ENCODE data around the gene RANBP2.
"Not testable (repeated sequence)": the region's sequence is repeated elsewhere in the genome, so short reads cannot be mapped to it uniquely, and the experiment has no call there.

Gene RANBP2

DNA sequence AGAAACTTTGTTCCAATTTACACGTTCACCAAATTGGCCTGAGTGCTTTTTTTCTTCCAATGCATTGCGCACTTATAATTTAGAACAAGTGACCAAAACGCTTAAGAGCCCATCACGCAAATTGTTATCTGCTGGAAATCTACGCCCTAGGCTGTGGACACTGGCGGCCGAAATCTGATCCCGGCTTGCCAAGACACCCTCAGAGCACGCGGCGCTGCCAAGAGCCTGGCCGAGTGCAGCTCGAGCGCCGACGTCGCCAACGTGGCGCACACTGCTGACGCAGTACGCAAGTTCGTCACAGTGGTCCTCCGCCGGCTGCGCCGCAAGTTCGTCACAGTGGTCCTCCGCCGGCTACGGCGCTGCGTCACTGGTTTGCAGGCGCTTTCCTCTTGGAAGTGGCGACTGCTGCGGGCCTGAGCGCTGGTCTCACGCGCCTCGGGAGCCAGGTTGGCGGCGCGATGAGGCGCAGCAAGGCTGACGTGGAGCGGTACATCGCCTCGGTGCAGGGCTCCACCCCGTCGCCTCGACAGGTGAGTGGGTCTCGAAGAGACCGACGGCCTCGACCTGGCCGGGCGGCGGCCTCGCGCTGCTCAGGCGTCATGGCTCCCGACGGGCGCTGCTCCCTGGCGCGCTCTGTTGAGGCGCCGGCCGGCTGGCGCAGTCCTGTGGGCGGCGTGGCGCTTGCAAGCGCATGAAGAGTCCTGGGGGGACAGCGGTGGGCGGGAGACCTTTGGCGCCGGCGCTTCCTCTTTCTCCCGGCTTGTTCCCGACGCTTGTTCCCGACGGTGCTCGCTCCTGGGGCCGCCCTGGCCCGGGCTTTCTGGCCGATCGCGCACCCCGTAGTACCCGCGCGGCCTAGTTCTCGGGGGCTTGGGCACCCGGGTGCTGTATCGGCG is at the start of gene RANBP2:
Gene RANBP2 (plus strand): TSS at position 334 of the 896 bp plus-strand sequence. CDS start 125 bp downstream, at position 459.
- H3K9me3 Mint-ChIP-seq: no peaks in the 10 kb centered on the region
- no peaks in the 10 kb centered on the region for H3K27me3 Mint-ChIP-seq
- H3K27ac Mint-ChIP-seq: peak within 1 kb of the TSS; percentile 99
- peak within 1 kb of the TSS; percentile 98 for H3K4me3 Mint-ChIP-seq
- peaks cover 2% of the 10 kb centered on the region for H3K36me3 Mint-ChIP-seq
- peaks cover 32% of the 10 kb centered on the region for H3K4me1 Mint-ChIP-seq

DNA sequence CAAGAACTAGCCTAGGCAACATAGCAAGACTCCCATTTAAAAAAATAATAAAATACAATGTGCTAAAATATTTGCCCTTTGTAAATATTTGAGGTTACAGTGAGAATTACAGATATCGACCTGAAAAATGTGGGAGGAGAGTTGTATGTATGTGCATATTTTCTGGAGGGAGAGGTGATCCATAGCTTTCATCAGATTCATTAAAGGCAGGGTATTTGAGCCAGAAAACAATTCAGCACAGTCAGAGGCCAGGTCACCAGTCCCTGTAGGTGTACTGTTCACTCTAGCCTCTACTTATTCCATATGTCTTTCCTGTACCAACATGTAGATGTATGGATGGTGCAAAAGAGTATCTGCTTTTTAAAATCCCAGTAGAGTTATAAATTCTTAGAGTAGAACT is 49.0 kb upstream of the RANBP2 start:
- H3K27ac Mint-ChIP-seq, H3K27me3 Mint-ChIP-seq, H3K4me3 Mint-ChIP-seq, H3K36me3 Mint-ChIP-seq, H3K4me1 Mint-ChIP-seq, H3K9me3 Mint-ChIP-seq: not testable (repeated sequence)

DNA sequence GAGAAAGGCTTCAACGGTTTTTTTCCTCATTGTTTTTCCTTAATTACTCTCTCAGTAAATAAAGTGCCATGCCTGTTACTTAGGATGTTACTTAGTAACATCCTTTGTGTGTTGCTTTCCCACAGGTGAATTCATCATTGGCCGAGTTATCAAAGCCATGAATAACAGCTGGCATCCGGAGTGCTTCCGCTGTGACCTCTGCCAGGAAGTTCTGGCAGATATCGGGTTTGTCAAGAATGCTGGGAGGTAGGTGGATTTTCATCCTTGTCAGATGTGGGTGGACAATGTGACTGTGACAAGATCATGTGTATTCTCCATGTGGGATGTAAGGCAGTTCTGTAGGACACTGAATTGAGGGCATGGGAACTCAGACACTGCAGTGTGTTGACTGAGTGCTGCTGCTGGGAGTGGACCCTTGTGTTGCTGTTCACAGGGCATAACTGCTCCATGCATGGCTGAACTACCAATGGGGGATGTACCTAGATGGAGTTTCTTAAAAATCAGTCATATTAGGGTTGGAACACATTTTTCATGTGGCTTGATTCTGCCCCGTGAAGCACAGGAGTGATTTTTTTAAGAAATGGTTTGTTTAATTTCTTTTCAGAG is 47.0 kb upstream of the RANBP2 start:
- H3K27ac Mint-ChIP-seq, H3K36me3 Mint-ChIP-seq, H3K4me1 Mint-ChIP-seq, H3K9me3 Mint-ChIP-seq, H3K27me3 Mint-ChIP-seq, H3K4me3 Mint-ChIP-seq: not testable (repeated sequence)

DNA sequence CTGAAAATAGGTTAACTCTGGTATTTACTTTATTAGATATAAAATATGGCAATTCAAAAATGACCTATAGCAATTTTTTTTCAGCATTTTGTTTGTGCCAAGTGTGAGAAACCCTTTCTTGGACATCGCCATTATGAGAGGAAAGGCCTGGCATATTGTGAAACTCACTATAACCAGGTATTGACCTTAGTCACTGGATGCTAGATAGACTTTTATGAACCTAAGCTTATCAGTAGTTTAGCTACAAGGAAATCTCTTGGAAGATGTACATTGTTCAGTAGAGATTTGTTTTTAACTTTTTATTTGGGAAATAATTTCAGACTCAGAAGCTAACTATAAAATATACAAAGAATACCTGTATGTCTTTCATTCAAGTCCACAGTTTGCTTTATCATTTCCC is 42.8 kb upstream of the RANBP2 start:
- not testable (repeated sequence) for H3K9me3 Mint-ChIP-seq, H3K4me1 Mint-ChIP-seq, H3K36me3 Mint-ChIP-seq, H3K27ac Mint-ChIP-seq, H3K27me3 Mint-ChIP-seq, H3K4me3 Mint-ChIP-seq

DNA sequence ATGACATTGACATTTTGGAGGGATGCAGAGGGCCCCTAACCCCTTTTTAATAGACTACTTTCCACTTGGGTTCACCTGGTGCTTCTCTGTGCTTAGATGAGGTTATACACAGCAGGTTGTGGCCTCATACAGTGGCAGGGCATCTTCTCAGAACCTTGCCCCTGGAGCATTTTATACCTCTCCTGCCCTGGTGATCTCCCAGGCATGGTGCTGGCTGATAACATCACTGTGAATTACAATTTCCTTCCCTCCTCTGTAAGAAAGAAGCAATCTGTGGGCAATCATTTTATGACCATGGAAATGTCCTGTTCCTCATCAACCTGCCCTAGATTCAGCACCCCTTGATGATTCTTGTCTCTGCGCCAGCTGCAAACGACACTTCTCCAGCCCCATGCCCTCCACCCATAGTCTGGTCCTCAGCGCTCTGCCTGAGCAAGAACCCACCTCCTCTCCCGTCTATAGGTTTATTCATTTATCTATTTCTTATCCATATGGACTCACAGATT is 42.0 kb upstream of the RANBP2 start:
- not testable (repeated sequence) for H3K4me1 Mint-ChIP-seq, H3K9me3 Mint-ChIP-seq, H3K27me3 Mint-ChIP-seq, H3K36me3 Mint-ChIP-seq, H3K4me3 Mint-ChIP-seq, H3K27ac Mint-ChIP-seq

DNA sequence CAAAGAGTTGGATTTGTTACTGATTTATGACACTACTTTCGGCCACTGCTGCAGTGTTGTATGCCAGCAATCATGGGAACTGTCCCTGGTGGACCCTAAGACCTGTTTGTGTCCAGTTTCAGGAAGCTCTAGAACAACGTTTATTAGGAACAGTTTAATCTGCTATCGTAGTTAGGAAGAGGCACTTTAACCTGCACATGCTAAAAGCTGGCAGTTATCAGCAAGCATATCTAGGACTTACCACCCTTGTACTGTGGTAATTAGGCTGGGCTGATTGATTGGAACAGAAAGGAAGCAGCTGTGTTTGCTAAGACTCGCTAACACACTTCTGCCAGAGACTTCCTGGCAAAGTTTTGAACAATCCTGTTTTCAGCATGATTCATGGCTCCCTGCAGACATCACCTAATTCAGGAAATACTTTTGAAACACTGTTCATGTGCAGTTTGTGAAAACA is 41.1 kb upstream of the RANBP2 start:
- H3K36me3 Mint-ChIP-seq, H3K4me1 Mint-ChIP-seq, H3K4me3 Mint-ChIP-seq, H3K27me3 Mint-ChIP-seq, H3K27ac Mint-ChIP-seq, H3K9me3 Mint-ChIP-seq: not testable (repeated sequence)

DNA sequence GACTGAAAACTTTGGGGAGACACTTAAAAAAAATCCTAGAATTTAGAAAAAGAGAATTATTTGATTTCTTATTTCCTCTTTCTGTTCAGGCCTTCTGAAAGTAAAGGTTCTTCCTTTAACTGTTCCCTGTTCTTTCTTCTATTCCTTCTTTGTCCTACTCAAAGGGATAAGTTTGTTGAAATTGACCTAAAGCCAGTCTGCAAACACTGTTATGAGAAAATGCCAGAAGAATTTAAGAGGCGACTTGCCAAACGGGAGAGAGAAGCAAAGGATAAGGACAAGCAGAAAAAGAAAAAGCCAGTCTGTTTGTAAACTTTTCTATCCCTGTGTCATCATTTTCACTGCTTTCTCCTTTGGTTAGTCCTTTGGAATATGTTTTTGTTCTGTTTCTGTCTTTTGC is 38.5 kb upstream of the RANBP2 start:
- peak overlapping the region; percentile 8 for H3K27ac Mint-ChIP-seq
- not testable (repeated sequence) for H3K4me3 Mint-ChIP-seq, H3K9me3 Mint-ChIP-seq, H3K4me1 Mint-ChIP-seq, H3K27me3 Mint-ChIP-seq, H3K36me3 Mint-ChIP-seq

DNA sequence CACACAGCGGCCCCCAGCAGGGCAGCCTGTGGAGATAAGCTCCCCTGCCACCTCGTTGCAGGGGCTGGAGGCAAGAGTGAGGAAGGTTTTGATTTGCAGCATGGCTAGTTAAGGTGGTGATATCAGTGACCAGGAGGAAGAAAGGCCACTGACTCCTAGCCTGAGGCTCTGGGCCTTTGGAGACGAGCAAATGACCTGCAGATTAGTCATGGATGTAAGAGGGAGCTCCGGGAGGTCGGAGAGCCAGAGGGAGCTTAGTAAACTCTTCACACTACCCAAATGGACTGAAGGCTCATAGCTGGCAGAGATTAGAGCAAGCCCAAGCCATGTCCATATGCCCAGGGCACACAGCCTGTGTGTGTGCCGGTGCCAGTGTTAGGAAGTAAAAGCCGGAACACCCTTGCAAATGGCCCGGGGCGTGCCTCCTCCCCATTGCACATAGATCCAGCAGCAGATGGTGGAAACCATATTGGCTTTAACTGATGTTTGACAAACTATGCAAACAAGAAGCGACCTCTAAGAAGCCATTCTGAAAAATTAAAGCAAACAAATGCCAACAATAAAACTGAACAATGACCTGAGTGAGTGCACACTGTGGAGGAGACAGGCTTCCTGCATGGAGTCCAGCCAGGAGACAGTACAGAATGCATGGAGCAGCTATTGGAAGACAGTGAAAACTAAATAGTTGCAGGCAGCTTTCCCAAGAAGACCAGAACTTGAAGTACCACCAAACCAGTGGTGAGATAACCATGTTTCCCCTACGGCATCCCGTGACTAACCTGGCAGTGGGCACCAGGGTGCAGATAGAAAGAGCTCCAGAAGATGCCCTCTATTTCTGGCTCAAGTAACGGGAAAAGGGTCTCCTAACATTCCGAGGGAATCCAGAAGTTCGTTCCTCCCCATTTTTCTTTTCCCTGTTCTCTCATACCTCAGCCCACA is 30.2 kb upstream of the RANBP2 start:
- H3K36me3 Mint-ChIP-seq, H3K27ac Mint-ChIP-seq, H3K27me3 Mint-ChIP-seq, H3K4me1 Mint-ChIP-seq, H3K9me3 Mint-ChIP-seq, H3K4me3 Mint-ChIP-seq: not testable (repeated sequence)

DNA sequence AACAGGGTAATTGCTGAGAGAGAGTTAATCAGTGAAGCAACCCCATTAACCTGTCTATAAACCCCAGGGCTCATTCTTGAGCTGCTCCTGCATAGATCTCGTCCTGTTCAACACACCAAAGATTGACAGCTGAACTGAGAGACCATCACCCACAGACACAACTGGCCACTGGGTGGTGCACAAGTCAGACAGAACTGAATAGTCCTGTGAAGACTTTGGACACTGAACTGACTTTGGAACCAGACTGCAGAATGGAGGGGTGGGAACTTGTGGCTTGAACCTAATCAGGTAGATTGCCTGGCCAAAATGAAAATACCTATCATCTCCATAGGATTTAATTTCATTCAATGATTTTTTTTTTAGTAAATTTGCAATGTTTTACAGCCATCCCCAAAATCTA is 29.3 kb upstream of the RANBP2 start:
- not testable (repeated sequence) for H3K4me3 Mint-ChIP-seq, H3K9me3 Mint-ChIP-seq, H3K36me3 Mint-ChIP-seq, H3K4me1 Mint-ChIP-seq, H3K27me3 Mint-ChIP-seq, H3K27ac Mint-ChIP-seq

DNA sequence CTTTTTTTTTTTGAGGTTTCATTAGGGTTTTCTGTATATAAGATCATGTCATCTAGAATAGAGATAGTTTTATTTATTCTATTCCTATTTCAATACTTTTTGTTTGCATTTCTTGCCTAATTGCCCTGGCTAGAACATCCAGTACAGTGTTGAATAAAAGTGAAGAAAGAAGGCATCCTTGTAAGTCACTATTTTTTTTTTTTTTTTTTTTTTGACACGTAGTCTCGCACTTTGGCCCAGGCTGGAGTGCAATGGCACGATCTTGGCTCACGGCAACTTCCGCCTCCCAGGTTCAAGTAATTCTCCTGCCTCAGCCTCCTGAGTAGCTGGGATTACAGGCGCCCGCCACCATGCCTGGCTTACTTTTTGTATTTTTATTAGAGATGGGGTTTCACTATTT is 27.8 kb upstream of the RANBP2 start:
- Mint-ChIP-seq H3K36me3 (no peaks in the 10 kb centered on the region), H3K27me3 (no peaks in the 10 kb centered on the region), H3K4me1 (no peaks in the 10 kb centered on the region), H3K4me3 (no peak overlapping the region), H3K27ac (no peak overlapping the region), H3K9me3 (no peaks in the 10 kb centered on the region)

DNA sequence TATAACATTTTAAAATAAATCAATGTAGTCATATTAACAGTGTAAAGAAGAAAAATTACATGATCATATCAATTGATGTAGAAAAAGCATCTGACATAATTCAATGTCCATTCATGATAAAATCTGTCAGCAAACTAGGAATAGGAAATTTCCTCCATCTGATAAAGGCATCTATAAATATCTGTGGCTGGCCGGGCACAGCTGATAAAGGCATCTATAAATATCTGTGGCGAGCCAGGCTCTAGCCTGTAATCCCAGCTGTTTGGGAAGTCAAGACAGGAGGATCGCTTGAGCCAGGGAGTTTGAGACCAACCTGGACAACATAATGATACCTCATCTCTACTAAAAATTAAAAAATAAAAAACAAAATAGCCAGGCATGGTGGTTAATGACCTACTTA is 18.1 kb upstream of the RANBP2 start:
- peaks cover 2% of the 10 kb centered on the region for H3K27me3 Mint-ChIP-seq
- no peaks in the 10 kb centered on the region for H3K9me3 Mint-ChIP-seq
- H3K4me3 Mint-ChIP-seq: no peak overlapping the region
- H3K4me1 Mint-ChIP-seq: no peaks in the 10 kb centered on the region
- no peak overlapping the region for H3K27ac Mint-ChIP-seq
- no peaks in the 10 kb centered on the region for H3K36me3 Mint-ChIP-seq

DNA sequence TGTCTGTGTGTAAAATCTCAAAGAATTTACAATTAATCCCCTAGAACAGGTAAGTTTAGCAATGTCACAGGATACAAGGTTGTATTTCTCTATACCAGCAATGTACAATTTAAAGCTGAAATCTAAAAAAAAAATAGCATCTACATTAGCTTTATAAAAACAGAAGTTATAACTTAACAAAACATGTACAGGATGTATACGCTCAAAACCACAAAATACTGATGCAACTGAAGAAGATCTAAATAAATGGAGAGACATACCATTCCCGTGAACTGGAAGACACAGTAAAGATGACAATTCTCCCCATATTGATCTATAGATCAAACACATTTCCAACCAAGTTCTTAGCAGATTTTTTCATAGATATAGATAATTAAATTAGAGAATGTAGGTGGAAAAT is 17.5 kb upstream of the RANBP2 start:
- Mint-ChIP-seq H3K9me3 (no peaks in the 10 kb centered on the region), H3K4me1 (no peaks in the 10 kb centered on the region), H3K4me3 (no peak overlapping the region), H3K27me3 (peaks cover 2% of the 10 kb centered on the region), H3K27ac (no peak overlapping the region), H3K36me3 (no peaks in the 10 kb centered on the region)

DNA sequence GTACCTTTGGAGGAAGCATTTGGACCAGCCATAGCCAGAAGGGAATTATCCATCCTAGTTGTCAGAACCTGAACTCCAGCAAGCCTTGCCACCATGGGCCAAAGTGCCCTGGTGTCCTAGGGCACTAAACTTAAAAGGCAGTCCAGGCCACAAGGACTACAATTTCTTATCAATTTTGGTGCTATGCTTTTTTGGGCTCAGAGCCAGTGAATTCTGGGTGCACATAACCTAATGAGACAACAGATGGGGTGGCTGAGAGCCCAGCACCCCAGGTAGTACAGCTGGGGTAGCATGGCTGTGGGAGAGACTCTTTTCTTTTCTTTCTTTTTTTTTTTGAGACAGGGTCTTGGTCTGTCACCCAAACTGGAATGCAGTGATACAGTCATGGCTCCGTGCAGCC is 14.4 kb upstream of the RANBP2 start:
- Mint-ChIP-seq H3K4me1 (no peaks in the 10 kb centered on the region), H3K4me3 (no peak overlapping the region), H3K9me3 (peaks cover 7% of the 10 kb centered on the region), H3K36me3 (peaks cover 2% of the 10 kb centered on the region), H3K27ac (no peak overlapping the region), H3K27me3 (no peaks in the 10 kb centered on the region)

DNA sequence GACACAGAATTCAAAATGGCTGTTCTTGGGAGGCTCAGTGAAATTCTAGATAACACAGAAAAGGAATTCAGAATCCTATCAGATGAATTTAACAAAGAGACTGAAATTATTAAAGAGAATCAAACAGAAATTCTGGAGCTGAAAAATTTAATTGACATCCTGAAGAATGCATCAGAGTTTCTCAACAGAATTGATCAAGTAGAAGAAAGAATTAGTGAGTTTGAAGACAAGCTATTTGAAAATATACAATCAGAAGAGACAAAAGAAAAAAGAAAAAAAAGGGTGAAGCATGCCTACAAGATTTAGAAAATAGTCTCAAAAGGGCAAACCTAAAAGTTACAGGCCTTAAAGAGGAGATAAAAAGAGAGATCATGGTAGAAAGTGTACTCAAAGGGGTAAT is 12.0 kb upstream of the RANBP2 start:
- Mint-ChIP-seq H3K36me3 (peaks cover 2% of the 10 kb centered on the region), H3K9me3 (peaks cover 7% of the 10 kb centered on the region), H3K27me3 (no peaks in the 10 kb centered on the region), H3K27ac (no peak overlapping the region), H3K4me3 (no peak overlapping the region), H3K4me1 (no peaks in the 10 kb centered on the region)

DNA sequence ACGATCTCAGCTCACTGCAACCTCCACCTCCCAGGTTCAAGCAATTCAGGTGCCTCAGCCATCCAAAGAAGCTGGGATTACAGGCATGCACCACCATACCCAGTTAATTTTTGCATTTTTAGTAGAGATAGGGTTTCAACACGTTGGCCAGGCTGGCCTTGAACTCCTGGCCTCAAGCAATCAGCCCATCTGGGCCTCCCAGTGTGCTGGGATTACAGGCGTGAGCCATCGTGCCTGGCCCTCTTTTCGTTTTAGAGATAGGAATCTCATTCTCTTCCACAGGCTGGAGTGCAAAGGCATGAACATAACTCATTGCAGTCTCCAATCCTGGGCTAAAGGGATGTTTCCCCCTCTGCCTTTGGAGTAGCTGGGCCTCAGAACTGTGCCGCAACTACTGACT is 2.3 kb upstream of the RANBP2 start:
- not testable (repeated sequence) for H3K27me3 Mint-ChIP-seq, H3K4me3 Mint-ChIP-seq, H3K27ac Mint-ChIP-seq, H3K9me3 Mint-ChIP-seq, H3K36me3 Mint-ChIP-seq
- H3K4me1 Mint-ChIP-seq: peaks cover 19% of the 10 kb centered on the region

DNA sequence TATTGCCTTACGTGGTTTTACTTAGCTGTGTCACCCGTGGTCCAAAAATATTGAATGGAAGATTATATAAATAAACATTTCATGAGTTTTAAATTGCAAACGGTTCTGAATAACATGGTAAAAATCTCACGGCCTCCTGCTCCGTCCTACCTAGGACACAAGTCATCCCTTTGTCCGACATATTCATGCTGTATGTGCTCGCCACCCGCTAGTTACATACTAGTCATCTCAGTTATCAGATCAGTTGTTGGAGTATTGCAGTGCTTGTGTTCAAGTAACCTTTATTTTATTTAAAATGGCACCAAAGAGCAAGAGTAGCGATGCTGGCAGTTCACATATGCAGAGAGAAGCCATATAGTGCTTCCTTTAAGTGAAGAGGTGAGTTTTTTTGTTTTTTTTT is 6.8 kb downstream of the RANBP2 start:
- H3K9me3 Mint-ChIP-seq: not testable (repeated sequence)

More for the DNA sequence above, 6.8 kb downstream of the RANBP2 start:
- not testable (repeated sequence) for H3K36me3 Mint-ChIP-seq, H3K27me3 Mint-ChIP-seq
- Mint-ChIP-seq H3K4me1 (peaks cover 55% of the 10 kb centered on the region), H3K4me3 (peak overlapping the region; percentile 30), H3K27ac (peak overlapping the region; percentile 53)
